Right forelimb (tissue), 1 donor: Measurements from ENCODE around the gene SLC35F6.
"Not testable (repeated sequence)": the region's sequence is repeated elsewhere in the genome, so short reads cannot be mapped to it uniquely, and the experiment has no call there.

Experiments used
- DNase-seq: peaks from one replicate; pipeline ENCODE4 v3.0.0-alpha.2; 2018

SLC35F6 gene

DNA sequence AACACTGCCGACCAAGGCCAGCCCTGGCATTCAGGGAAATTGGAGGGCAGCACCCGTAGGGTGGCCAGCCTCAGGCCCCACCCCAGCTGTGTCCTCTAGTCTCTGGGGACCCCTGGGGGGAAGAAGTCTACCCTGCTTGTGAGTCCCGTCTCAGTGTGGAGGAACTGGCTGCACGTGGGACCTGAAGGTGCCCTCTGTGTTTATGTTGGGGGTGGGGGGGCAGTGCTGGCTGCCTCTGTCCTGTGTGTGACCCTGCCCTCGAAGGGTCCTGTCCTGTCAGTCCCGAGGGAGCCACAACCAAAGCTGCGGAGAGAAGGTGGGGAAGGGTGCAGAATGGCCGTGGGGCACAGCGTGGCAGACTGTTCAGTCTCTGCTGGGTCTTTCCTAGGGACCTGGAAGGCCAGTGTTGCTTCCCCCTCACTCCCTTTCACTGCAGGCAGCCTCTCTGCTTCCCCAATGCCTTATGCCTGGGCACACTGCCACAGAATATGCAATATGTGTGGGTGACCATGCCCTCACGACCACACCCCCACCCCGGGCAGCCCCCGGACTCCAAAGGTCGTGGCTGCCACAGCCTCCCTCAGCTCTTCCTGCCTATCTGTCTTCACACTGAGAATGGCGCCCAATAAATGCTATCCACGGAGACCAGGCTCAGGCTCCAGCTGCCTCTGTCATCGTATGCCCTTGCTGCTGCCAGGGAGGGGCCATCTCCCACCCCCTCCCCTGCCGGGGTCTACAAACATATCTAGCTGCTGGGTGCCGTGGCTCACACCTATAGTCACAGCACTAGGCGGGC lies 33.3 kb upstream of the SLC35F6 start:
- no peak for DNase-seq

DNA sequence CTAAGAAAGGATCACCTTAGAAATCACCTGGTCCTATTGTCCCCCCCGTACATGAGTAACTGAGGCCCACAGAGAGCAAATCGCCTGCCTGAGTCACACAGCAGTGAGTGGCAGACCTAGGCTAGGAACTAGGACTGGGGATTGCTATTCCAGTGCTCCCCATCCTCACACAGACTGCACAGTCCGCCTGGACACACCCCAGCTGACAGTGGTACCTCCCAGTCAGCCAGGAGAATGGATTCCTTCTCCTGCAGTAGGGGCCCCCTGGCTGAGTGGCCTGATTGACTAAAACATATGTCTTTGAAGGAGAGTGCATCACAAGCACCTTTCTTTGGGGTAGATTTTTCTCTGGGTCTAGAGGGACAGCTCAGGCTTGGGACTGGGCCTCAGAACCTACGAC lies 32.4 kb upstream of the SLC35F6 start:
- no peak for DNase-seq

DNA sequence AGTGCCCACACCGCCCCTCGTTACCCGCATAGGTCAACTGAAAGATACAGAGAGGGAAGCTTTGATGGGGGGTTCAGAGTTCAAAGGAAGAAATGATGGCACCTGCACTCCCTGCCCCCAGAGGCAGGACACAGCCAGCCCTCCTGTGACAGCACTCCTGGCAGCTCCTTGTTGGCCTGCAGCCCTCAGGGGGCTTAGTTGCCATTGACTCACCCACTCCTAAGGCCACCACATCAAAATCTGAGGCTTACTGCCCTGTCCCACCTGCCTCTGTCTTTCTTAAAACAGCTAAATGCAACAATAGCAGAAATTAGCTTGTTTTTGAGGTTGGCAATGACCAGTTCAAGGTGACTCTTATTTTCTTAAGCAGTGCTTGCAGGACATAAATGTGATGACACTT lies 31.6 kb upstream of the SLC35F6 start:
- no peak for DNase-seq

DNA sequence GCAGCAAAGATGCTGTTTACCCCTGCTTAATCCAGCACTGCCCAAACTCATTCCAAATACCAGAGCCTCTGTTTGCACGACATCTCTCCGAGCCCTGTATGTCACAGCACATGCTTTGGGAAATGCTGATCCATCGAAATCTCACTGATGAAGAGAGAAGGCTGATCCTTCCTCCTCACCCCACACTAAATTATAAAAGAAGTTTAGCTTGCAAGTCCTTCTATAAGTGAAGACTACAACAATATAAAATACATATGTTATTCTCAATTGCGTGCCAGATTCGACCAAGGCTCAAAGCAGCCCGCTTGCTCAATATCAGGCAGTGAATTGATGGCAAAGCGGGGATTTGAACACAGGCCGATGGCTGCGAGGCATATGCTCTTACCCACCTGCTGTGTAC lies 30.7 kb upstream of the SLC35F6 start:
- DNase-seq = no peak

DNA sequence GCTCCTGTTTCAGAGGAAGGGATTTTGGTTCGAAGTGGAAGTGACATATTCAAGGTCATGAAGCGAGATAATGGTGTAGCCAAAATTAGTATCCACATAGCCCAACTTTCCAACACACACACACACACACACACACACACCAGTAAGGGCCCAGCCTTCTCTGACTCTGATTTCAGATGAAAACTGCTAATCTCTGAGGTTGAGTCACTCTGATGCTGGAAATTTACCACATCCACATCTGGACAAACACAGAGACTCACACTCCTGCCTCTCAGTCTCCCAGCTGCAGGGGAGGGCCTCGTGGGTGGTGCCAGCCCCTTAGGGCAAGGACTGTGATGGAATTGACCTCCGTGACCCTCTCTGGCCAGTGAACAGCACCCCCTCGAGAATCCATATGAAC lies 29.0 kb upstream of the SLC35F6 start:
- DNase-seq = no peak

DNA sequence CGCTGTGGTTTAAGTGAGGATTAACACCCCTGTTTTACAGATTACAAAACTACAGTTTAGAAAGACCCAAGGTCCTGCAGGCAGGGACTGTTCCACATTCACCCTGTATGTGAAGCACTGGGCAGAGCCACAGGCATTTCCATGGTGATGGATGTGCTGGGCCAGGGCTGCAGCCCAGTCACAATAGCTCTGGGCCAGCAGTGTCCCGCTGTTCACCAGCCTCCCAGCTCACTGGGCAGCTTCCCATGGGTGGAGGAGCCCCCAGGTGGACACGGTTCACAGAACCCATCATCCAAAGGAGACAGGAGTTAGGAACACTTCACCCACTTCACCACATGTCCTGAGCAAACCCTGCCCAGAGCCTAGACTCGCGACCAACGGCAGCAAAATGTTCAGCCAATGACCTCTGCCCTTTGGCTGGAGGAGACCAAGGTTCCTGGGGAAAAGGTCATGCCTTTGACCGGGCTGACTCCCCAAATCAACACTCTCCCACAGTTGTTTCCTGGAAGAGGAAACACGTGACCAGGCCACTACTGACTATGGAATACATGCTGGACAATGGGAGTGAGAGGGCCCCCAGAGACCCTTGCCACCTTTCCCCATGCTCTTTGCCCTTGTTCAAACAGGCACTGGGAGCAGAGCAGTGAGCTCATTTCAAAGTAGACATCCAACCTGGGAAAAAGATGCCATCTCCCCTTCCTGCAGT lies 28.0 kb upstream of the SLC35F6 start:
- DNase-seq = no peak

DNA sequence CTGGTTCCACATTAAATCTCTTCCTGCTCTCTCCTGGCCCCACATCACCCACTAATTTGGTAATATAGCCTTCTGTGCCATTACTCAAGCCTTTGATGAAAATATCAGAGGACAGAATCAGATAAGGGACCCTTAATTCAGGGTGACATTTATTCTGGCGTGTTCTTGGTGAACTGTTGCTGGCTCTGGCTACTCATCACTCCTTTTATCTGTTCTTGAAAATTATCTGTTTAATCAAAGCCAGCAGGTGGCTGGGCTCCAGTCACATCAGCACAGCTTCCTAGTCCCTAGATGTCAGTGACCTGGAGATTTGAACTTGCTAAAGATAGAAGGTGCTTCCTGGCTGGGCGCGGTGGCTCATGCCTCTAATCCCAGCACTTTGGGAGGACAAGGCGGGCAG lies 26.9 kb upstream of the SLC35F6 start:
- DNase-seq = no peak

DNA sequence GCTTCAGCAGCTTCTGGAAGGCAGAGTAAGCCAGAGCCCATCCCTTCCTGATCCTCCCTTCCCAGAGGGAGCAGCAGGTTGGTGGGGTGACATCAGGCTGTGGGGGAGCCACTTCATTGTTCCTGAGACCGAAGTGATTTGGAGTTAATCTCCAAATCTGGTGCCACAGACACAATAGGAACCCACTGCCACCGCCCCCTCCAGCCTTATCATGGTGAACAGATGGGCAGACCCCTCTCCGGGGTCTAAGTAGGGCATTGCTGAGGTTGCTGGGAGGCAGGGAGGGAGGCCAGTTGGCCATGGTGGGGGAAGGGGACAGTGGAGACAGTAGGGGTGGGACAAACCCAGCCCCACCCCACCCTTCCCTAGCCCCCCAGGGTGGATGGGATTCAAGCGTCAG lies 25.6 kb upstream of the SLC35F6 start:
- no peak for DNase-seq

DNA sequence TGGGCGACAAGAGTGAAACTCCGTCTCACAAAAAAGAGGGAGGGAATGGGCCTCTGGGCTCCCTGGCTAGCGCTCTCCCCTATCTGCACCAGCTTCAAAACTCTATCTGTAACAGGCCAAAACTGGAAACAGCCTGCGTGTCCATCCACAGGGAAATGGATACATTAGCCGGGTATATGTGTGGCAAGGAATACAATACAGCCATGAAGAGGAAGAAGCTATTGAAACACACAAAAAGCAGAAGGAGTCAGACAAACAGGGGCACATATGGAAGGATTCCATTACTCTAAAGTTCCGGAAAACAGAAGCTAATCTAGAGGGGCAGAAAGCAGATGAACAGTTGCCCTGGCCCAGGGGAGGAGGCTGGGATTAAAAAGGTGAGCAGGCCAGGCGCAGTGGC lies 24.6 kb upstream of the SLC35F6 start:
- DNase-seq = no peak

DNA sequence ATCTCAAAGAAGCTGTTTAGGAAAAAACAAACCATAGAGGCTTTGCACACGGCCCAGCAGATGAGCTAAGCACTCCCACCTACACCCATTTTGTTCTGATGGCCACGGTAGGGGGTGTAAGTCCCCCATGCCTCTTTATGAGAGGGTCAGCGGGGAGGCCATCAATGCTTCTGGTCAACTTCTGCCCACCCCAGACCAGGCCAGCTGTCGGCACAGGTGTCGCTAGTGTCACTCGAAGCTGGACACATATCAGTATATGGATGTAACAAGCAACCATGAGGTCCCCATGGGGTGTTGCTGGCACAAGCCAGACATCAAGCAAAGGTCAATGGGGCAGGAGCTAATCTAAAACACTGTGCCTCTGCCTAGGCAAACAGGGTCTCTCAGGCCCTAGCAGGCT lies 23.7 kb upstream of the SLC35F6 start:
- no peak for DNase-seq

DNA sequence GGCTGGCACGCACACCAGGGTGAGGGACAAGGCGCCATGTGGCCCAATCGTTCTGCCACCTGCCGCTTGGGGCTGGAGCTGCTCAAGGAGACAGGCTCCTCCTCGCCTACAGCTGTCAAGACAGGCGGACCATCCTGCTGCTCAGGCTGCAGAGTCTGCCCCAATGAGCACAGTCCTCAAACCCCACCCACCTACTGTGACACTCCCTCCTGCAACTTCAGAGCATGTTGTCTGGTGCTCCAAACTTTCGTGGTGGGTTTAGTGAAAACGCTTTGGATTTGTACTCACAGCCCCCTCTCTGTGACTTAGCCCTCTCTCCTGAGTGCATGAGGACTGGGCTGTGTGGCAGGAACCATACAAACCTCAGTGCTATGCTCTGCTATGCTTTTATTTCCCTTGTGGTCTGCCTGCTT lies 23.2 kb upstream of the SLC35F6 start:
- DNase-seq = no peak

DNA sequence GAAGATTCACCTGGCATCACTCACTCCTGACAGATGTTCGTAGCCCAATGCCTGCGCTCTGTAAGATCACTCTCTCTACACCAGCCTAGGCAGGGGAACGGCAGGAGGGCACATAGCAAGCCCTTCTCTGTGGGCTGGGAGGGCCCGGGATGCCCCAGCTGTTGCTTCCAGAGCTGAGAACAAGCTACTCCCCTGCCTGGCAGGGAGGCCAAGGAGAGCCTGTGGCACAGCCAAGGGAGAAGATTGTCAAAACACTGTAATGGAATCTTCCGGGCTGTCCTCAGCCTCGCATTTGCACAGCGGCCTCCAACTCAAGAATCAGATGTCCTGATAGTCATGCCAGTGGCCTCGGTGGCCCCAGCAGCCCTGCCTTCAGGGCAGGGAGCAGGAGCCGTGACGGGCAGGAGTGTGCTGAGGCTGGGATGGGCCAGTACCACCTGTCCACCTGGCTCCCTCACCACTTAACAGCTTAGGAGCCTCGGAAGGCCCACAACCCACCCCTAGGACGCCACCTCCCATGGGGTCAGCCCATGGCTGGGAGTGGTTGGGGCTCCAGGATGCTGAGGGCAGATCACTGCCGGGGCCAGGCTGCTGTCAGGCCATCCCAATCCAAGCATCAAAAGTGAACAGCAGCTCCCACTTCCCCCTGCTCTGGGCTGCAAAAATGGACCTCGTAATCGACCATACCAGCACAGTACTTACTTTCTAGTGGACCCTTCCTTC lies 21.9 kb upstream of the SLC35F6 start:
- DNase-seq = no peak

DNA sequence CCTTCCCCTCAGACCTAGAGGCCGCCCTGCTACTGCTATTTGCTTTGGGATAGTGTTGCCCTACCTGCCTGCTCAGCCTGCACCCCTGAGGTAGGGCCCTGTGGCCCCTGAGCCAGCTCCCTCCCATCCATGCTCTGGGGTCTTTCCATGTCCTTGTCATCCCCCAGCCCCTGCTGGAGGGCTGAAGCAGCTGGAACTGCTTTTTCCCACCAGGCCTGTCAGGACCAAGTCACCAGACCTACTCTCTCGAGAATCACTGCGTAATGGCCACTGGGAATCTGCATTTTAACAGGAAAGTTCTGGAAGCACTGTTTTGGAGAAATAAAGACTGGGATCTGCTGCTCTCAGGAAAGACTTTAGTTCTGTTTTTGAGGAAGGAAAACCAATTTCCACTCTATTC lies 20.2 kb upstream of the SLC35F6 start:
- DNase-seq = no peak

DNA sequence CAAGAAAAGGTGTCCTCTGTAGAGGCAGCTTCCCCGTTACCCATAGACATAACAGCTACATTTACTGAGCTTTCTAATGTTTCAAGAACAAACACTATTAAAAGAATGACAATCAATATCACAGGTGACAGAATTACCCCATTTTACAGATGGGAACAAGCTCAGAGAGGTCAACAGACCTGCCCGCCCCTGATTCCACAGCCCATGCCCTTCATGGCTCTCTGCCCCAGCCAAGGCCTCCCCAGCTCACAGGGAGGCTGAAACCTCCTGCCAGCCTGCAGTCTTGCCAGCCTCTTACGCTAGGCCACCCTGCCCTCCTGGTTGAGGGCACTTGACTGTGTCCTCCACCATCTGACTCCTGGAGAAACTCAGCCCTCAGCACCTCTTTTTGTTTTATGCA lies 19.1 kb upstream of the SLC35F6 start:
- DNase-seq = no peak

DNA sequence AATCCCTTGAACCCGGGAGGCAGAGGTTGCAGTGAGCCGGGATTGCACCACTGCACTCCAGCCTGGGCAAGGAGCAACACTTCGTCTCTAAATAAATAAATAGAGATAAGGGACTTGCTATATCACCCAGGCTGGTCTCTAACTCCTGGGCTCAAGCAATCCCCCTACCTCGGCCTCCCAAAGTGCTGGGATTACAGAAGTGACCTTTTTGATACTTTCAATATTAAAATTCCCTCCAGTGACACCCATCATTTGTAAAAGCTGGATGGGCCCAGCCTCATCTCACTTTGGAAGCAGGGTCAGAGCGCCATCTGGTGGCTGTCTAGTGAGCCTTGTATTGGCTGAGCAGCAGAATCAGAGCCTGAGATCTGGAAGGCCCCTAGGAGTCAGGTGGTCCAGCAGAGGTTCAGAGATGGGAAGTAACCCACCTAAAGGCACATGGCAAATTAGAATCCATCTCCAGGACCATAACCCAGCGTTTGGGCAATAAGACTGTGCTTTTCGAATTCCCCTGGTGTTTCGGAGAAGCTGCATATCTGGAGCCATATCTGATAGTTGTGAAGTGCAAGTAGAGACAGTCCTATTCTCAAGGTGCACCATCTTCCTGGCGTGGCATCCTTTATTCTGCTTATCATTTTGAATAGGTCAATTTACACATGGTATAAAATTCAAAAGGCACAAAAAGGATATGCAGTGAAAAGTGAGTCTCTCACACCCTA lies 18.3 kb upstream of the SLC35F6 start:
- peak; percentile 87 for DNase-seq

DNA sequence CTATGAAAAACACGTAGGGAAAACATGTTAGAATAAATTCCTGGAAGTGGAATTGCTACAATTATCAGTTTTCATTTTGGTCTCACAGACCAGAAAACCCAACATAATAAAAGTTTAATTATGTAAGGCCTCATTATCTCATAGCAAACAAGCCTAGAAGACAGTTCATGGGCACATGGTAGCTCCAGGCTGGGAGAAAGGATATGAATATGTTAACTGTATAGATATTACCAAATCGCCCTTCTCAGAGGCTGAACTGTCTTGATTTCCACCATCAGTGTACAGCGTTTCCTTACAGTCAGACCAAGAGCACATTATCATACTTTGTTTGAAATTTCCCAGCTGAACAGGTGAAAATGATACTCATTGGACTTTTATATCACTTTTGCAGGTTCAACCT lies 17.1 kb upstream of the SLC35F6 start:
- no peak for DNase-seq

DNA sequence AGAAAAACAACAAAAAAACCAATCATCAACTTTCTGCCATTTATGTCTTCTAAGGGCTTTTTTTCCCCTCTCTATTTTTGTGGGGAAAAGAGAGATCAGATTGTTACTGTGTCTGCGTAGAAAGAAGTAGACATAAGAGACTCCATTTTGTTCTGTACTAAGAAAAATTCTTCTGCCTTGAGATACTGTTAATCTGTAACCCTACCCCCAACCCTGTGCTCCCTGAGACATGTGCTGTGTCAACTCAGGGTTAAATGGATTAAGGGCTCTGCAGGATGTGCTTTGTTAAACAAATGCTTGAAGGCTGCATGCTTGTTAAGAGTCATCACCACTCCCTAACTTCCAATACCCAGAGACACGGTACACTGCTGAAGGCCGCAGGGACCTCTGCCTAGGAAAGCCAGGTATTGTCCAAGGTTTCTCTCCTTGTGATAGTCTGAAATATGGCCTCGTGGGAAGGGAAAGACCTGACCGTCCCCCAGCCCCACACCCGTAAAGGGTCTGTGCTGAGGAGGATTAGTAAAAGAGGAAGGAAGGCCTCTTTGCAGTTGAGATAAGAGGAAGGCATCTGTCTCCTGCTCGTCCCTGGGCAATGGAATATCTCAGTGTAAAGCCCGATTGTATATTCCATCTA lies 14.2 kb upstream of the SLC35F6 start:
- DNase-seq = not testable (repeated sequence)

DNA sequence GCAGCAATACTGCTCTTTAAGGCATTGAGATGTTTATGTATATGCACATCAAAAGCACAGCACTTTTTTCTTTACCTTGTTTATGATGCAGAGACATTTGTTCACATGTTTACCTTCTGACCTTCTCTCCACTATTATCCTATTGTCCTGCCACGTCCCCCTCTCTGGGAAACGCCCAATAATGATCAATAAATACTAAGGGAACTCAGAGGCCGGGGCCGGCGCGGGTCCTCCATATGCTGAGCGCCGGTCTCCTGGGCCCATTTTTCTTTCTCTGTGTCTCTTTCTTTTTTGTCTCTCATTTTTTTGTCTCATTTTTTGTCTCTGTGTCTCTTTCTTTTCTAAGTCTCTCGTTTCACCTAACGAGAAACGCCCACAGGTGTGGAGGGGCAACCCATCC lies 13.6 kb upstream of the SLC35F6 start:
- DNase-seq = not testable (repeated sequence)

DNA sequence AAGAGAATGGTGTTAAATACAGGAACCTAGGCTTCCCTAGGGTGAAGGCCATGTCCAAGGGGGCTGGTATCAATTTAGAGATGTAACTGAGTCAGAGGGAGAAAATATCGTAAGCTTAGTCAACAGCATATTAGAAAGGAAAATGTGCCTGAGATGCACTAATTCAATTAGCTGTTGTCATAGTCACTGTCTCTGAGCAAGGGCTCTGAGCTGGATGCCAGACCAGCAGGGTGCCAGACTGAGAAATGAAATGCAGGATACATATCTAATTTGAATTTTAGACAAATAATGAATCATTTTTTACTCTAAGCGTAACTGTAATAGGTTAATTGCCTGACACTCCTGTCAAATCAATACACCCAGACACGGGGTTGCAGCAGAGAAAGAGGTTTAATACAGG lies 11.4 kb upstream of the SLC35F6 start:
- DNase-seq = no peak

DNA sequence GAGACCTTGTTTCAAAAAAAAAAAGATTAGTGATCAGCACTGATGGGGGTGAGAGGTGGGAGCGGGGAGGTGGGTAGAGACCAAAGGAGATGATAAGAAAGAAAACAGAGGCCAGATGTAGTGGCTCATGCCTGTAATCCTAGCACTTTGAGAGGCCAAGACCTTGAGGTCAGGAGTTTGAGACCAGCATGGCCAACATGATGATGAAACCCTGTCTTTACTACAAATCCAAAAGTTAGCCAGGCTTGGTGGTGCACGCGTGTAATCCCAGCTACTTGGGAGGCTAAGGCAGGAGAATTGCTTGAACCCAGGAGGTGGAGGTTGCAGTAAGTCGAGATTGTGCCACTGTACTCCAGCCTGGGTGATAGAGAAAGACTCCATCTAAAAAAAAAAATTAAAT lies 9.5 kb upstream of the SLC35F6 start:
- no peak for DNase-seq

DNA sequence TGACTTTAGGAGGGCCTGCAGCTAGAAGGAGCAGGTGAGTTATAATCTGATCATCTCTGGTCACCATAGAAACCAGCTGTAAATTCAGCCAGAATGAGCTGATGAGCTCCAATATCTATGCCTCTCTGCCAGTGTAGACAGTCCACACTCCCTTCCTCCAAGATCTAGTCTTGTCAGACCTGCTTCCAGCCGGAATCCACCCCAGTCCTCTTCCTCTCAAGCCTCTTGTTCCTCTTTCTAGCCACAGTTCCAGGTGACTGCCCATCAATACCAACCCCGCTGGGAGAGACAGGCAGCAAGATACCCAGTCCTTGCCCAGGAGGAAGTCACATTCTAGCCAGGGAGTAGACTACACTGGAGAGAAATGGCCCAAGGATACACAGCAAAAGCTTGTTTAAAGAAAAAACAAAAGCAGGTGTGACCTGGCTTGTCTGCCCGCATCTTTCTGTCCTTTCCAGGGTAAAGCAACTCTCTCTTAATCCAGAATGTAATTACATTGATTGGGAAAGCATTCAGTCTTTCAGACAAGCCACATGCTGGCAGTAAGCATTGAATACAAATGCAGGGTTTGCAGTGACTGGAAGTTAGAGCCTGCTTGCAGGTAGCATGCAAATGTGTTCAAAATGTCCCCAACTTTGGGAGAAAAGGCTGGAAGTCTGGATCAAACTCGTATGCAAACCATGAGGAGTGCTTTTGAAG lies 9.0 kb upstream of the SLC35F6 start:
- DNase-seq = no peak

DNA sequence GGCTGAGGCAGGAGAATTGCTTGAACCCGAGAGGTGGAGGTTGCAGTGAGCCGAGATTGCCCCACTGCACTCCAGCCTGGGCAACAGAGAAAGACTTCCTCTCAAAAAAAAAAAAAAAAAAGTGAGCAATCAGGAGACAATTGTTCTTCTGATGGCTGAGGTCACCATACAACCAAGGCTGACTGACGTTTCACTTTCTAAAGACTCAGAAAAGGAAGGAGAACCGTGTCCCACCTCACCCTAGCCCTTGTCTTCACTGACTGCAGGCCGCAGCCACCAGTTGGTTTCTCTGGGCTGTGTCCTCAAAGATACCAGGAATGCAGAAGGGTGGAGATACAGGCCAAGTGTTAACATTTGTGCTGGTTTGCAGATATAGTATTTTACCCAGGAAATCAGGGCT lies 7.7 kb upstream of the SLC35F6 start:
- no peak for DNase-seq
